Measurements from ENCODE around the gene IRGM.
"Not testable (repeated sequence)": the region's sequence is repeated elsewhere in the genome, so short reads cannot be mapped to it uniquely, and the experiment has no call there.

Gene IRGM

GRCh38 chr5:150846308-150846653, at the start of gene IRGM:
Gene IRGM (plus strand): TSS chr5:150846521. CDS start chr5:150848124, 1,603 bp downstream.
- H3K4me3 ChIP-seq (ENCODE audit: low read depth, low read length); H3K36me3 ChIP-seq; DNase-seq; H3K27ac ChIP-seq; H3K27me3 ChIP-seq (ENCODE audit: insufficient read depth, low read depth, severe bottlenecking); H3K9me3 ChIP-seq (ENCODE audit: severe bottlenecking): not testable (repeated sequence)

- Histone ChIP-seq H3K4me3 (ENCODE audit: low read depth, low read length) (no peak overlapping the region), H3K9me3 (ENCODE audit: severe bottlenecking) (no peaks in the 10 kb centered on the region), H3K27ac (no peak overlapping the region), H3K27me3 (ENCODE audit: insufficient read depth, low read depth, severe bottlenecking) (no peaks in the 10 kb centered on the region), H3K36me3 (no peaks in the 10 kb centered on the region)
- no peak for TF ChIP-seq CTCF (IDR thresholded peaks at IDR 0.05; ENCODE audit: low read depth, low read length)
- no peak for DNase-seq
These were observed 48.9 kb upstream of the IRGM start for GRCh38 chr5:150797384-150797783.

- Histone ChIP-seq H3K36me3 (no peaks in the 10 kb centered on the region), H3K9me3 (ENCODE audit: severe bottlenecking) (peaks cover 2% of the 10 kb centered on the region), H3K4me3 (ENCODE audit: low read depth, low read length) (peak overlapping the region; percentile 69), H3K27me3 (ENCODE audit: insufficient read depth, low read depth, severe bottlenecking) (peaks cover 6% of the 10 kb centered on the region), H3K27ac (no peak overlapping the region)
- peak; percentile 55 for TF ChIP-seq CTCF (IDR thresholded peaks at IDR 0.05; ENCODE audit: low read depth, low read length)
- DNase-seq, result peak; percentile 31
These were observed 45.0 kb upstream of the IRGM start for GRCh38 chr5:150801117-150801927.

- Histone ChIP-seq H3K4me3 (ENCODE audit: low read depth, low read length) (no peak overlapping the region), H3K27me3 (ENCODE audit: insufficient read depth, low read depth, severe bottlenecking) (peaks cover 11% of the 10 kb centered on the region), H3K36me3 (no peaks in the 10 kb centered on the region), H3K9me3 (ENCODE audit: severe bottlenecking) (peaks cover 2% of the 10 kb centered on the region), H3K27ac (no peak overlapping the region)
- no peak for TF ChIP-seq CTCF (IDR thresholded peaks at IDR 0.05; ENCODE audit: low read depth, low read length)
- DNase-seq, result no peak
These were observed 41.9 kb upstream of the IRGM start for GRCh38 chr5:150804388-150804787.

- H3K36me3 ChIP-seq, result no peaks in the 10 kb centered on the region
- H3K4me3 ChIP-seq (ENCODE audit: low read depth, low read length), result no peak overlapping the region
- TF ChIP-seq CTCF (IDR thresholded peaks at IDR 0.05; ENCODE audit: low read depth, low read length), result no peak
- no peak overlapping the region for H3K27ac ChIP-seq
- H3K9me3 ChIP-seq (ENCODE audit: severe bottlenecking), result peaks cover under 1% of the 10 kb centered on the region
- H3K27me3 ChIP-seq (ENCODE audit: insufficient read depth, low read depth, severe bottlenecking), result peaks cover 9% of the 10 kb centered on the region
- DNase-seq, result no peak
These were observed 37.0 kb upstream of the IRGM start for GRCh38 chr5:150809363-150809762.

- no peak for DNase-seq
- no peak for TF ChIP-seq CTCF (IDR thresholded peaks at IDR 0.05; ENCODE audit: low read depth, low read length)
- no peak overlapping the region for H3K4me3 ChIP-seq (ENCODE audit: low read depth, low read length)
- no peaks in the 10 kb centered on the region for H3K36me3 ChIP-seq
- H3K27ac ChIP-seq, result no peak overlapping the region
- peaks cover 8% of the 10 kb centered on the region for H3K9me3 ChIP-seq (ENCODE audit: severe bottlenecking)
- H3K27me3 ChIP-seq (ENCODE audit: insufficient read depth, low read depth, severe bottlenecking), result peaks cover 23% of the 10 kb centered on the region
These were observed 31.3 kb upstream of the IRGM start for GRCh38 chr5:150815010-150815409.
